Kidney tubule cell (primary cell): ENCODE measurements around the gene ZNF91.
A peak's percentile ranks its signal among the peaks of the same experiment; 100 is the strongest.
"Not testable (repeated sequence)": the region's sequence is repeated elsewhere in the genome, so short reads cannot be mapped to it uniquely, and the experiment has no call there.

ENCODE experiments used
- DNase-seq: peaks from one replicate; pipeline ENCODE4 v3.0.0-alpha.2; 2018; ENCODE audit warnings: low spot score

ZNF91 gene

DNA sequence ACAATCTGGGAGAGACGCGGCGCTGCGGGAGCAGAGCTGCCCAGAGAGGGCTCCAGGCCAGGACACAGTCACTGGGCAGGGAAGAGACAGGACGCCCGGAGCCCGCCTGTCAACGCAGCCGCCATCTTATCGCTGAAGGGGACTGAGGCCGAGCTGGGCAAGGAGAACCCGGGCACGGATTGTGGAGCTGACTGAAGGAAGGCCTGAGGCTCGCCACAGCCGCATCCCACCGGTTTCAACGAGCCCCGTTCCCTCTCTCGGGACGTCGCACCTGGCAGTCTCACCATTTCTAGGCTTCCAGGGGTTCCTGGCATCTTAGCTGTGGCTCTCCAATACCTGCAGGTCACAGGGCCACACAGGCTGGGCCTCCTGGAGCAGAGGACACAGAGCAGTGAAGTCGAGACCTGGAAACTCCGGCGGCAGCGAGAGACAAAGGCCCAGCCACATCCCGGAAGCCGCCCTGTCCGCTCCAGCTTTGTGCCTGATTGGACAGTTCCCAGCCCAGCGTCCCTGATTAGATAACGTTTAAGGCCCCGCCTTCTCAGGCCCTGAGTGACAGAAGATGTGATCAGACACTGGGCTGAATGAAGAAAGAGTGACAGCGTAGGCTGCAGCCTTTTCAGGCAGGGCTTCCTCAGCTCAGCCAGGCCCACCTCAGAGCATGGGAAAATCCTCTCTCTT lies at the start of gene ZNF91:
ZNF91 (minus strand) TSS at position 431 of the 681 bp plus-strand sequence; CDS start at position 314, 117 bp downstream.
- peak; percentile 98 for DNase-seq

DNA sequence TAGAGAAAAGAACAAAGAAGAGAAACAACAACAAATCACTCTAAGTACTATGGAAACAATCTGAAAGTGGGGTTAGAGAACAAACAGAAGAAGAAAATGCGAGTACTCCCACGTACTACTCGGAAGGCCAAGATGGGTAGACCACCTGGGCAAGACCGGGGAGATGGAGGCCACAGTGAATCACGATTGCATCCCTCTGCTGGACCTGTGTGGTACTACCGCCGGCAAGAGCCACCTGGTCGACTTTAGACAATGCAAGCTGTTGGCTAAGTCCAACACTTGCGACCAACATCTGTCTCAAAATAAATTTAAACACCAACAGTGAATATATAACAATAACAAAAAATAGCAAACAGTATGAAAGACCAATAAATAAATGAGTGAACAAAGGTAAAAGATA lies 45.5 kb upstream of the ZNF91 start:
- DNase-seq: no peak

DNA sequence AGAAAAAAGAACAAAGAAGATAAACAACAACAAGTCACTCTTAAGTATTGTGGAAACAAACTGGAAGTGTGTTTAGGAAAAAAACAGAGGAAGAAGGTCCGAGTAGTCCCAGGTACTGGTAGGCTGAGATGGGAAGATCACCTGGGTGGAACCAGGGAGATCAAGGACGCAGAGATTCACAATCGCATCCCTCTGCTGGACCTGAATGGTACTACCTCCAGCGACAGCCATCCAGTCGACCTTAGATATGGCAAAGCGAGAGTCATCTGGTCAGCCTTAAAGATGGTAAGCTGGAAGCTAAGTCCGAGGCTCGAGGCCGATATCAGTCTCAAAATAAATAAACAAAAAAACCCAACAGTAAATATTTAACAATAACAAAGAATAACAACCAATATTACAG lies 44.9 kb upstream of the ZNF91 start:
- DNase-seq: no peak

DNA sequence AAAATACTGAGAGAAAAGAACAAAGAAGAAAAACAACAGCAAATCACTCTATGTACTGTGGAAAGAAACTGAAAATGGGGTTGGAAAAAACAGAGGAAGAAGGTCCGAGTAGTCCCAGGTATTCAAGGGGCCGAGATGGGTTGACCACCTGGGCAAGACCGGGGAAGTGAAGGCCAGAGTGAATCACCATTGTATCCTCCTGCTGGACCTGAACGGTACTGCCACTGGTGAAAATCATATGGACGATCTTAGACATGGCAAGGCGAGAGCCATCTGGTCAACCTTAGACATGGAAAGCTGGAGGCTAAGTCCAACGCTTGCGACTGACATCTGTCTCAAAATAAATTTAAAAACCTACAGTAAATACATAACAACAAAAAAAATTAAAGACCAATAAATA lies 44.4 kb upstream of the ZNF91 start:
- DNase-seq: no peak

DNA sequence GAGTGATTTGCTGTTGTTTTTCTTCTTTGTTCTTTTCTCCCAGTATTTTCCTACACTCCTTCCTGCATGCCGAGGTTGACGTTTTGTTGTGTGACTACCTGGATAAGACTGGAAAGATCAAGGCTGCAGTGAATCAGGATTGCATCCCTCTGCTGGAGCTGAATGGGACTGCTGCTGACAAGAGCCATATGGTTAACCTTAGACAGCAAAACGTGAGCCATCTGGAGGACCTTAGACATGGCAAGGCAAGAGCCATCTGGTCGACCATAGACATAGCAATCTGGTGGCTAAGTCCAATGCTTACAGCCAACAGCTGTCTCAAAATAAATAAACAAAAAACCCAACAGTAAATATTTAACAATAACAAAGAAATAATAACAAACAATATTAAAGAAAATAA lies 42.6 kb upstream of the ZNF91 start:
- no peak for DNase-seq

DNA sequence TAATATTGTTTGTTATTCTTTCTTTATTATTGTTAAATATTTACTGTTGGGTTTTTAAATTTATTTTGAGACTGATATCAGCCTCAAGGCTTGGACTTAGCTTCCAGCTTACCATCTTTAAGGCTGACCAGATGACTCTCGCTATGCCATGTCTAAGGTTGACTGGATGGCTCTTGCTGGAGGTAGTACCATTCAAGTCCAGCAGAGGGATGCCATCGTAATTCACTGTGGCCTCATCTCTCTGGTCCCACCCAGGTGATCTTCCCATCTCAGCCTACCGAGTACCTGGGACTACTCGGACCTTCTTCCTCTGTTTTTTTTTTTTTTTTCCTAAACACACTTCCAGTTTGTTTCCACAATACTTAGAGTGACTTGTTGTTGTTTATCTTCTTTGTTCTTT lies 41.7 kb upstream of the ZNF91 start:
- no peak for DNase-seq

DNA sequence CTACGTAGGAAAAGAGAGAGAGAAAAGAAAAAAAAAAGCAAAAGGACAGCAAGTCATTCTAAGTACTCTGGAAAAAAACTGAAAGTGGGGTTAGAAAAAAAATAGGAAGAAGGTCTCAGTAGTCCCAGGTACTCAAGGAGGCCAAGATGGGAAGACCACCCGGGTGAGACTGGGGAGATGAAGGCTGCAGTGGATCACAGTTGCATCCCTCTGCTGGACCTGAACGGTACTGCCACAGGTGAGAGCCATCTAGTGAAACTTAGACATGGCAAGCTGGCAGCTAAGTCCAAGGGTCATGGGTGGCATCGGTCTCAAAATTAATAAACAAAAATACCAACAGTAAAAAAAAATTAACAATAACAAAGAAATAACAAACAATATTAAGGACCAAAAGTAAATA lies 41.0 kb upstream of the ZNF91 start:
- no peak for DNase-seq

DNA sequence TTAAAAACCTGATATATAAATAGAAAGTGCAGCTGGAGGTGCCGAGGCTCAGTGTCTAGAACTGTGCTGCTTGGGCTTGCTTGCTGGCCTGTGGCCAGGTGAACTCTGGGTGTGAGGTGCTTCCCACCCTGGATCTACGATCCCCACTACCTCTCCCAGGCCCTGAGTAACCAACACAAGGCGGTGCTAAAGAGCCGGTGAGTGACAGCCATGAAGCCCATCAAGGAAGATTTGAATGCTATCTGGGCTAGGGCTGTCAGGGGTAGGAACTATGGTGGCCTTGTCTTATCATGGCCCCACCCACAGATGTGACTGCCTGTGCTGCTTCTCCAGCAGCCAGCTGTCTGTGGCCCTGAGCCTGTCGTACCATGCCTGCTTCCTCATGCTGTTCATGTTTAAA lies 25.6 kb upstream of the ZNF91 start:
- DNase-seq: no peak

DNA sequence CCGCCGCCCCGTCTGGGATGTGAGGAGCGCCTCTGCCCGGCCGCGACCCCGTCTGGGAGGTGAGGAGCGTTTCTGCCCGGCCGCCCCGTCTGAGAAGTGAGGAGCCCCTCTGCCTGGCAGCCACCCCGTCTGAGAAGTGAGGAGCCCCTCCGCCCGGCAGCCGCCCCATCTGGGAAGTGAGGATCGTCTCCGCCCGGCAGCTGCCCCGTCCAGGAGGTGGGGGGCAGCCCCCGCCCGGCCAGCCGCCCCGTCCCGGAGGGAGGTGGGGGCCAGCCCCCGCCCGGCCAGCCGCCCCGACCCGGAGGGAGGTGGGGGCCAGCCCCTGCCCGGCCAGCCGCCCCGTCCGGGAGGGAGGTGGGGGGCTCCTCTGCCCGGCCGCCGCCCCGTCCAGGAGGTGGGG lies 24.0 kb upstream of the ZNF91 start:
- DNase-seq: not testable (repeated sequence)

- DNase-seq: peak; percentile 41
These were observed 20.4 kb upstream of the ZNF91 start for GRCh38 chr19:23415561-23416191.

- no peak for DNase-seq
These were observed 19.8 kb upstream of the ZNF91 start for GRCh38 chr19:23415034-23415433.

DNA sequence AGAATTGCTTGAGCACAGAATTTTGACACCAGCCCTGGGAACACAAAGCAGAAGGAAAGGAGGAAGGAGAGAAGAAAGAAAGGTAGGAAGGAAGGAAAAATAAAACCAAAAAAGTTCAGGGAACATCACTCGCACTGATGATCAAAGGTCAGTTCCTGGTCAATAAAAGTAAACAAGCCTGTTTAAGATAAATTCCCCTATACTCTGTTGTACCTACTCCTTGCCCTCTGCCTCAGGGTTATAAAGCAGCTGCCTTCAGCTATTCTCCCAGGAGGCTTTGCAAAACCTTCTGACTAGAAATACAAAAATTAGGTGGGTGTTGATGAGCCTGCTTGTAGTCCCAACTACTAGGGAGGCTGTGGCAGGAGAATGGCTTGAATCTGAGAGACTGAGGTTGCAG lies 14.9 kb upstream of the ZNF91 start:
- no peak for DNase-seq

GRCh38 chr19:23409392-23410048 lies 14.2 kb upstream of the ZNF91 start:
- no peak for DNase-seq

GRCh38 chr19:23407616-23408133 lies 12.4 kb upstream of the ZNF91 start:
- DNase-seq: no peak

DNA sequence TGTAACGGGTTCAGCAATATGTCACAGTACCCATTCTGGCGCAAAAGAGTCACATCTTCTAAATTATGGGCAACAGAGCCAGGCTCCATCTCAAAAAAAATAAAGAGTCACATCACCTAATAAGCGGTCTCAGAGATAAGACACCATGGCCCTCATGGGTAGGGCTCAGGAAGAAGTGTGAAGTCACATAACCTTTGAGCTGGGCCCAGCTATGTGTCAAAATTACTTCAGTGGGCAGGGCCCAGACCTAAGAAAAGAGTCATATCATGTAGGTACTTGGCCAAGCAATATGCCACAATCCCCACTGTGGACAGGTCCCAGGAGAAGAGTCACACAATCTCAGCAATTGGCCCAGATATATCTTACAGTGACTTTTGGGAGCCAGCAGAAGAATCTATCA lies 11.4 kb upstream of the ZNF91 start:
- DNase-seq: no peak

DNA sequence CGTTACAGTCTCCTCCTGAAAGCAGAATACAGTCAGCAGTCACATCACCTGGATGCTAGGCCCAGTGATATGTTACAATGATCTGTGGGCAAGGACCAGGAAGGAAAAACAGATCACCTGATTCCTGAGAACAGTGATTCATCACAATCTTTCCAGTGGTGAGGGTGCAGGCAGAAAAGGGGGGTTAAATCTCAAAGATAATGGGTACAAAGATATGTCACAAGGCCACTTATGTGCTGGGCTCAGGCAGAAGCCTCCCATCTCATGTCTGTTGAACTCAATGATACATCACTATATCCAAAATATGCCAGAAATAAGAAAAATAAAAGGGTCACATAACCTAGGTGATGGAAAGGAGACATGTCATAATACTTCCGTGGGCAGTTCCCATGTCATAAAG lies 10.8 kb upstream of the ZNF91 start:
- DNase-seq: peak; percentile 13

GRCh38 chr19:23404676-23405075 lies 9.4 kb upstream of the ZNF91 start:
- DNase-seq: no peak

DNA sequence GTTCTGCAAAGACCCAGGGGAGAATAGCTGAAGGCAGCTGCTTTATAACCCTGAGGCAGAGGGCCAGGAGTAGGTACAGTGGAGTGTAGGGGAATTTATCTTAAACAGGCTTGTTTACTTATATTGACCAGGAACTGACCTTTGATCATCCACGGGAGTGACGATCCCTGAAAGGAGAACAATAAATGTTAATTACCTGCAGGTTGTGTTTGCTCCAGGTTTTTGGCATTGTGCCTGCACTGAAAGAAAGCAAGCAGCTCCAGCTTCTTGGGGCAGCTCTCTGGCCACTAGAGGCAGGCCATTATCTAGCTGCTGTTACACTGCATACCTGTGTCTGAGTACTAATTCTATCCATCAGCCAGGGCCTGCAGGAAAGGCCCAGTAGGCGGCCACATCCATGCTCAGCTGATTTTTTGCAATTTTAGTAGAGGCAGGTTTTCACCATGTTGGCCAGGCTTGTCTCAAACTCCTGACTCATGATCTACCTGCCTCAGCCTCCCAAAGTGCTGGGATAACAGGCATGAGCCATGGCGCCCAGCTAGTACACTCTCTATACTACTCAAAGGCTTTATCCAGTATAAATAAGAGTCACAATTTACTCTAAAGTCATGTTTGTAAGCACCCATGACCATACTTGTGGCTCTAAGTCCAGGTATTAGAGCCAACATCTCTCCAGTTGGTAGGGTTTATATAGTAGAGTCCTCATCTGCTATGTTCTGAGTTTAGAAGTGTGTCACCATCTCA lies 8.5 kb upstream of the ZNF91 start:
- peak; percentile 21 for DNase-seq

DNA sequence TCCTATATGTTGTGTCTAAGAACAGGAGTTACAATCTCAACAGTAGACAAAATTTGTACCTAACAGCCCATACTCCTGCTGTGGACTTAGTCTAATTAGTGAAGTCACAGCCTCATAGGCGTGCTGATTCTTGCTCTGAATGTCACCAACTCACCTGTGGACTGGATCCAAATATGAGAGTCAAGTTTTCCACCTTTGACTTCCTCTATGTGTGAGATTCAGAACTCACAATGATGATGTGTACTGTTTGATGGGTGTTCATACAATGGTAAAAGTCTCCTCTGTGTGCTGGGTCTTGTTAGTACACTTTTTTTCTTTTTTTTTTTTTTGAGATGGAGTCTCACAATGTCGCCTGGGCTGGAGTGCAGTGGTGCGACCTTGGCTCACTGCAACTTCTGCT lies 7.8 kb upstream of the ZNF91 start:
- DNase-seq: no peak

GRCh38 chr19:23402388-23402787 lies 7.1 kb upstream of the ZNF91 start:
- no peak for DNase-seq

DNA sequence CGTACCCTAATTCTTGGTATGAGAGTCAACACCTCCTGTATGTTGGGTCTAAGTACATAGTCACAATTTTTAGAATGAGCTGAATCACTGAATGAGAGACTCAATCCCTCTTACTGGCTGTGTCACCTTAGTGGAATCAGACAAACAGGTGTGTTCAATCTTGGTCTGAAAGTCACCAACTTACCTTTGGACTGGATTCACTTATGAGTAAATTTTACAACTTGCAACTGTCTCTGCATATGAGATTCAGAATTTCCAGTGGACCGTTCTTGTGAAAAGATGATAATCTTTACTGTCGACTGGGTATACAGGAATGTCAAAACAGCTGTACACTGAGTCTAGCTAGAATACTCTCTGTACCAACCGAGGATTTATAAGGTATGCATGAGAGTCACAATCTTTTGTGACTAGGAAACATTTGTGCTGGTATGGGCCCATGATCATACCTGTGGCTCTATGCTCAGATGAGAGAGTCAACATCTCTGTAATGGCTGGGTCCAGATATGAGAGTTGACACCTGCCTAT lies 5.9 kb upstream of the ZNF91 start:
- DNase-seq: no peak

- no peak for DNase-seq
These were observed 4.2 kb upstream of the ZNF91 start for GRCh38 chr19:23399443-23399842.
